HG03175 (cell line): Measurements from ENCODE around the gene MAD2L2.

Source experiments
- ATAC-seq: cut with Tn5 transposase; IDR thresholded peaks from one replicate; pipeline ENCODE4 v1.9.1; 2021; ENCODE audit warnings: mild to moderate bottlenecking, moderate library complexity; ENCODE audit not compliant: unreplicated experiment

The MAD2L2 gene

DNA sequence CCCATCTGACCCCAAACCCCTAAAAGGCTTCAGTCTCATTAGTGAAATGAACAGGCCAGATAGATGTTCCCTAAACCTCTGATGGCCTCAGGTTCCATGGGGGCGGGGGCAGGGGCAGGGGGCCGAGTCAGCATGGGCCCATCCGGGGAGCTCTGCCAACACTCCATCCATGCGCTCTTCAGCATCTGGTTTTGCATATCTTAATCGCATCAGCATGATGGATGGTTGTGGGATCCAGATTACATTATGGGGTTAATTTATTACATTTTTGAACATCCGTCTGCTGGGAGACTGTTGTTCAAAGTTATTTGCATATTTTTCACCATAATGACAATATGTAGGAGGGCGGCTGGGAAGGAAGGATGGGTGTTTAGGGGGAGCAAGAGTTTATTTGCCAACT is 3.1 kb upstream of the MAD2L2 start:
- ATAC-seq, result no peak

DNA sequence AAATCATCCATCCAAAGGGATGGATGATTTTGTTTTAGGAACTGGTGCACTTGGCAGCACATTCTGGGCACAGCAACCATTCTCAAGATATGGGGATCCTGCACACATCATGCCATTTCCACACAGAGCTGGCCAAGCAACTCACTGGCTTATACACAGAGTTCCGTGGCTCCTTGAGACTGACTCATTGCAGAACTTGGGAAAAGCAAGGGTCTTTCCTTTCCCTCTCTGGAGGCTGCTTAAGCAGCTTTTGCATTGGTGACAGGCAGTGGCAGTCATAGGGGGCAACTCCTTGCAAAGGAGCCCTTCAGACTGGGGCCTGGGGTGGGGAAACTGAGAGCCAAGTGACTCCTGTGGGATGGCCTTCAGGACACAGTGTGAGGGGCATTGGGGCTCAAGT is 1.9 kb upstream of the MAD2L2 start:
- no peak for ATAC-seq

DNA sequence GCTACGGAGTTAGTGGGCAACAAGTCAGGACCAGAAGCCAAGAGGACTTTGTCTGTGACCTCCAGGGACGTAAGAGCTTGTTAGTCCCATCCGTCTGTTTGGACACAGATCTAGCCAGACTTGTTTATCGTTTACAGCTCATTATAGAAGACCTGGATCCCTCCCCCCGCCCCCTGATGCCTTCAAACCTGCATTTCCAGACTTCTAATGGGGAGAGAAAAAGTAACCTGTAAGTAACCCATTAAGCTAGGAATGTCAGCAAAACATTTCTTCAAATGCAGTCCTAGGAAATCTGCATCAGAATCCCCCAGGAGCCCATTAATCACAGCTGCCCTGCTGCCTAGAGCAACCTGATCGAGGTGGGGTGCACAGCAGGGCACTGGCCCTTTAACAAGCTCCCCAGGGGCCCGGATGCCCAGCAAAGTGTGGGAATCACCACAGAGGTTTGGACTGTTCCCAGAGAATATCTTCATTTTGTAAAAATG is 1.4 kb upstream of the MAD2L2 start:
- ATAC-seq, result no peak

DNA sequence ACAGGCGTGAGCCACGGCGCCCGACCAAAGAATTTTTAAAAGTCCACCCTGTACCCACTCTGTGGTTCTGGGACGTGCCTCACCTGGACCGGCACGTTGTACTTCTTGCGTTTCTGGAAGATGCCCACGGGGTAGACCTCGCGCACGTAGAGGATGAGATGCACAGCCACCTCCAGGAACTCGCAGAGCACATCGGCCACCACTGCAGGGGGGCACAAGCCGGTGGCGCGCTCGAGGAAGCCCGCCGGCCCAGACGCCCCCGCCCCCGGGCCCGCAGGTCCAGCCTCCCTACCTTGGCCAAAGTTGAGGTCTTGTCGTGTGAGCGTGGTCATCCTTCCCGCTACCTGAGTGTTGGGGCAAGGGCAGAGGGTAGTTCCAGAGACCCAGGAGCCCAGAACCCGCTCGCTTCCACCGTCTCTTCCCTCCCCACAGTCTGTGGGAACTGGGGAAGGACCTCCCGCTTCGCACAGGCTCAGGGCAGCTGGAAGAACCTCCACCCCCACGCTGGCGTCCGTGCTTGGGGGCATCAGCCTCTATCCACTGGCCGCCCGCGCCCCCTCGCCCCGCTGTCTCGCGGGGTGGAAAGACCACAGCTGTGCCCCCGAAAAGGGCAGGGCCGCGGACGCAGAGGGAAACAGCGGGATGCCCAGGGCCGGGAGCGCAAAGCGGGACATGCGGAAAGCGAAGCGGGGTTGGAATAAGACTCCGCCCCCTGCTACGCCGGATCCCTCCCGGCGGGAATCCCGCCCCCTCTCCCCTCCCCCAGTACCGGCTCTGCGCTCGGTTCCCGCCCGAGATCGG is 478 bp downstream of the MAD2L2 start:
- ATAC-seq, result peak; percentile 17

DNA sequence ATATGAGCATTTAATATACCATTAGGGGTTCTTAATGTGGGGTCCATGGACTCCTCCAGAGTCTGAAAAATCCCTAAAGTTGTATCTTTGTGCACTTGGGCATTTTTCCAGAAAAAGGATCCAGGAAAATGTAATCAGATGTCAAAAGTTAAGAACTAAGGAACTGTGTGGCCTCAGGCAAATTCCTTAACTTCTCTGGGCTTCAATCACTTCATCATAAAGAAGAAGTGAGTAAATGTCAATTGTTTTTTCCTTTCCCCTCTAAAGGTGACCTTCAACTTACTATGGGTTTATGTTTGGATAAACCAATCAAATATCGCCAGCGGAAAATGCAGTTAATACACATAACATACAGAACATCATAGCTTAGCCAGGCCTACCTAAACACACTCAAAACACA is 2.5 kb downstream of the MAD2L2 start:
- ATAC-seq, result no peak

DNA sequence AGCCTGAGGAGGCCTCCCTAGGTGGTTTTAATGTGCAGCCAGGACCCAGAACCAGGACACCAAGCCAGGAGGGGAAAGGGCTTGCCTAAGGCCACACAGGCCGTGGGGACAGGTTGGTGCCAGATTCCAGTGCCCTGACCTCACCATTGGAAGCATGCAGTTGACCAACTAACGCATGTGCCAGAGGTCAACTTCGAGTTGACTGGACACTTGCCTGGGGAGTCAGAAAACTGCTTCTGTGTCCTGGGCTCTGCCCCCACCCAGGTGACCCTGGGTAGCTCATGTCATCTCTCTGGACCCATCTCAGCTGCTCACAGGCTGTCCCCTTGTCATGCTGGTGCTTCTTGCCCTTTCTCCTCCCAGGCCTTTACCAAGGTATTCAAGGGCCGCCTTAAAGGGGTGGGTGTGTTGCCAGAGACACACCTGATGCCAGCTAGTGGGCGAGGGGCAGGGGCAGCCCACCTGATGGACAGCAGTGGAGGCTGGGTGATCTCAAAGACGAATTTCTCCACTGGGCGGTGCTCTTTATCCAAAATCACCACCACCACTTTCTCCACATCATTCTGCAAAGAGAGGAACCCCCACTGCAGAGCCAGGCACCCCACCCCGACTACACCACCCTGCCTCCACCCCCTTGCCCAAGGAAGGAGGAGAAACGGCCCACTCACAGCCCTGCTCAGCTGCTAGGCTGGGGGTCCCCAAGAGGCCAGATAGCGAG is 4.4 kb downstream of the MAD2L2 start:
- ATAC-seq, result no peak

DNA sequence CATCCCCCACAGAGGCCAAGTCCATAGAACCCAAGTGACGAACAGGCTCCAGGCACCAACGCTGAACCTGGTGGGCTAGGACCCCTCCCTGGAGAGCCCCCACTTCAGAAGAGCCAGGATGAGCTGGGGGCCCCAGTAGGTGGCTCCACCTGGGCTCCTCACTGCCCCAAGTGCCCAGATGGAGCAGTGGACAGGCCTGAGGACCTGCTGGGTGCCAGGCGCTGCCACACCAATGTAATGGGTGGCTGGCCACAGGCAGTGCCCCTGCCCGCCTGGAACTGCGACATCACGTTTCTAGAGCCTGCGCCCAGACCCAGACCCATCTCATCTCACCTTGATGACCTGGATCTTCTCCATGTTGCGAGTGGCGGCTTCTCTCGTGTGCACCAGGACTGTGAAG is 5.6 kb downstream of the MAD2L2 start:
- no peak for ATAC-seq

DNA sequence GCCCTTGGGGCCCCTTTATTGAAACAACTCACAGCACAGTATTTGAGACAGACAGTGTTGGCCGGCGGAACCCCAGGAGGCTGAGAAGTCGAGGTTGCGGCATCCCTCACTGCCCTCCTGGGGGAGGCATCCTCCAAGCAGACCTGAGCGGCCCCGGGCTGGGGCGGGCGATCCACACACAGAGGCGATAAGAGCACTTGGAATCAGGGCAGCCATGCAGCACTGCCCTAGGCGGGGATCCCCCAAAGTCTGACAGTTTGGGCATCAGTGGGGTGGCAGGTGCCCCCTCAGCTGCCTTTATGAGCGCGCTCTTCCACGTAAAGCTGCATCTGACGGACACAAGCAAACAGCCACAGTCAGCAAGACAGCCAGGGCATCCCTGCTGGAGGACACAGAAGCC is 6.5 kb downstream of the MAD2L2 start:
- no peak for ATAC-seq

DNA sequence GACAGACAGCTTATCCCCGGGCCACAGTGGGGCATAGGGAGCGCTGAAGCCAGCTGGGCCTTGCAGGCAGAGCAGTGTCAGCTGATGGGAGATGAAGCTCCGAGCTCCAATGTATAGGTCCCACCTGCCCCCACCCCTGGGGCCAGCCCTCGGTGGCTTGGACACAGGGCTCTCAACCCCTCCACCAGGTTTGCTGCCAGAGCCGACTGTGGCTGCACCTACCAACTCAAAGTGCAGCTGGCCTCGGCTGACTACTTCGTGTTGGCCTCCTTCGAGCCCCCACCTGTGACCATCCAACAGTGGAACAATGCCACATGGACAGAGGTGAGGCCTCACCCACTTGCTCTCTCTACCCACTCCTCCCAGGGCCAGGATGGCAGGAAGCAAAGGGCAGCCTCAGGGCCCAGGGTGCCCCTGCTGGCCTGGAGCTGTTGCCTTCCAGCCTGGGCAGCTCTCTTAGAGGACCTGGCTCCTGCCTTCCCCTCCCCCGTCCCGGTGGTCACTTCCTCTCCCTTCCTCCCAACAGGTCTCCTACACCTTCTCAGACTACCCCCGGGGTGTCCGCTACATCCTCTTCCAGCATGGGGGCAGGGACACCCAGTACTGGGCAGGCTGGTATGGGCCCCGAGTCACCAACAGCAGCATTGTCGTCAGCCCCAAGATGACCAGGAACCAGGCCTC is 7.7 kb downstream of the MAD2L2 start:
- ATAC-seq, result no peak

DNA sequence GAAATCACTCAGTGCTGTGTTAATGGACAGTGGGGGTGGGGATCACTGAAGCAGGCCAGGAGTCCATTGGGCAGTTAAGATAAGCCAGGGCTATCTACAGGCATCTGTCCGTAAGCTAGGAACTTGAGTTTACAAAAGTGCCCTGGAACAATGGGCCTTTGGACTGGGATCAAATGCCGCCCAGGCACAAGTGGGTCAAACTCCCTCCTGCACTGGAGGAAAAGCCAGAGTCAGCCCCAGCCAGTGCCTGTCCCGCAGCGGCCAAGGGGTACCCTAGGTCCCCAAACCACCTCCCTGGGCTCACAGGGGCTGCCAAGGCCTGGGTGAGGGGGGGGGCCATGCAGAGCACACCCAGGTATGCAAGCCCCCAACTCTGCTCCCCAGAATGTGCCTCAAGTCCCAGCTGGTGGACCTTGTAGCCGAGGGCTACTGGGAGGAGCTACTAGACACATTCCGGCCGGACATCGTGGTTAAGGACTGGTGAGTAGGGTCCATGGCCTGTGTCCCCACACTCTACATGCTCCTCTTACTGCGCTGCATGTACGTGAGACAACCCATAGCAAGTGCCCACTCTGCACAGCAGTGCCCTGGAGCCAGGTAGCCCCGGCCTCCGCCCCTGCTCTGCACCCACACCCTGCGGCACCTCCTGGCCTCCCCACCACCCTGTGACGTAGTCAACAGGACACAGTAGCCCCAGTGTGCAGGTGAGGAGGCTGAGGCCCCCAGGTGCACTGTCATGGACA is 9.2 kb downstream of the MAD2L2 start:
- ATAC-seq, result no peak

DNA sequence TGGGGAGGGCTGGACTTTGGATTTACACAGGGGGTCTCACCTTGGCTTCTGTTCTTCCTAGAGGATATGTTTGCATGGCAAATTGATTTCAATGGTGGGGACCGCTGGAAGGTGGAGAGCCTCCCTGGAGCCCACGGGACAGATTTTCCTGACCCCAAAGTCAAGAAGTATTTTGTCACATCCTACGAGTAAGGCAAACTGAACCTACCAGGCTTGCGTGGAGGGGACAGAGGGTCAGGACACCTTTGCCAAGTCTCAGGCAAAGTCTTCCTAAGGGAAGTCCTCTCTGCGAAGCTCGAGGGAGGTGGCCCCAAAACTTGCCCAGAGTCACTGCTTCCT is 9.8 kb downstream of the MAD2L2 start:
- ATAC-seq, result no peak

DNA sequence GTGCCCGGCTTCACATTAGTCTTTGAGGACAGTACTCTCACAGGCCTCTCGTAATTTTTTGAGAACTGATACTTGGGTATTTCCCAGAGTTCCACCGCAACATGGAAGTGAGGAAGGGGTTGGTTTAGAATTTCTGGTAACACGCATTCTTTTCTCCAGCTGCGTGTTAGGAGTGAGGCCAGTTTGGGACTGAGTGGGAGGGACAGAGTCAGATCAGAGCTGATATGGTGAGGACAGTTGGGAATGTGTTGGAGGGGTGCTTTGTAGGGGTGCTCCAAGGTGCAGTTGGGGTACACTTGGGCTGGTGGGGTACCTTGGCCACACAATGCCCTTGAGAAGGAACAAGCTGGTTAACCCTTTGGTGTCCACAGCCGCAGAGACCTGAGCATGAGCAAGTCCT is 10.2 kb downstream of the MAD2L2 start:
- no peak for ATAC-seq

DNA sequence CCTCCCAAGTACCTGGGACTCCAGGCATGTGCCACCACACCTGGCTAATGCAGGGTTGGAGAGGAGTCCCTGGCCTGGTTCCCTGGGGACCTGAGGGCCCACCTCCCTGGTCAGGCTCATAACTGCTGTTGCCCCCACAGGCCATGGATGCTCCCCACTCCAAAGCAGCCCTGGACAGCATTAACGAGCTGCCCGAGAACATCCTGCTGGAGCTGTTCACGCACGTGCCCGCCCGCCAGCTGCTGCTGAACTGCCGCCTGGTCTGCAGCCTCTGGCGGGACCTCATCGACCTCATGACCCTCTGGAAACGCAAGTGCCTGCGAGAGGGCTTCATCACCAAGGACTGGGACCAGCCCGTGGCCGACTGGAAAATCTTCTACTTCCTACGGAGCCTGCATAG is 12.4 kb downstream of the MAD2L2 start:
- ATAC-seq, result no peak

DNA sequence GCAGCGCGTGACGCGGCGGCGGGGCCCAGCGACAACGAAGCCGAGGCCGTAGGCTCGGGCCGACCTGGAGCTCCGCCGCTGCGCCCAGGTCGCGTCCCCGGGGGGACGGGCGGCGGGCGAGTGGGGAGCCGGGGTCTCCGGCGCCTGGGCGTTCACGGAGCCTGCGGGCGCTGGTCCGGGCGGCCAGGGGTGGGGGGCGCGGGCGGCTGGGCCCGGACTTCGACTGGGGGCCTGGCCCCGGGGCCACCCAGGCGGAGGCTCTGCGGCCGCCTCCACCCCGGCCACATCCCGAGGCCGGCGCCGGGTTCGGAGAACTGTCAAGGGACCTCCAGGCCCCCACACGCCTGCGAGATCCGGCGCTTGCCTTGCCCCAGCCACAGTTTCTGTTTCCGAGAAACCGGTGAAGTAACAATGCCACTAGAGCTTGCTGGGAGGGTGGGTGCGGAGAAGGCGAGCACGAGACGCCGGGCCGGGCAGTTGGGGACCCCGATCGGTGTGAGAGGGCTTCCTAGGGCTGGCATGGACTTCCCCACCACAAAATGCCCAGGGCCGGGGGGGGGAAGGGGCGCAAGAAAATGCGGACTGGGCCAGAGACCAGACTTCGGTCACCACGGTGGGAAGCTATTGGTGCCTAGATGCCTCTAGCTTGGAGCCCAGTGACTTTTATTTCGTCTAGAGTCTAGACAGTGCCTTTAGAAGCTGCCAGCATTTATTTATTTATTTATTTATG is 16.4 kb downstream of the MAD2L2 start:
- peak; percentile 50 for ATAC-seq

DNA sequence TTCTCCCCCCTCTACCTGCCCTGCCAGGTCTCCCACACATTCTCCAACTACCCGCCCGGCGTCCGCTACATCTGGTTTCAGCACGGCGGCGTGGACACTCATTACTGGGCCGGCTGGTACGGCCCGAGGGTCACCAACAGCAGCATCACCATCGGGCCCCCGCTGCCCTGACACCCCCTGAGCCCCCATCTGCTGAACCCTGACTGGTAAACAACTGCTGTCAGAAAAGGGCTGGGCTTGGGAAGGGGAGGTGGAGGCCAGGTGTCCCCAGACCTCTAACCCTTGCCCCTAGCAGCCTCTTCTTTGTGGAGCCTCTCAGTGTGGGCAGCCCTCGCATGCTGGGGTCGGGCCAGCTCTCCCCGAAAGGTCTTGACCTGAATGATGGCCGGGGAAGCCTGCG is 19.8 kb downstream of the MAD2L2 start:
- no peak for ATAC-seq

DNA sequence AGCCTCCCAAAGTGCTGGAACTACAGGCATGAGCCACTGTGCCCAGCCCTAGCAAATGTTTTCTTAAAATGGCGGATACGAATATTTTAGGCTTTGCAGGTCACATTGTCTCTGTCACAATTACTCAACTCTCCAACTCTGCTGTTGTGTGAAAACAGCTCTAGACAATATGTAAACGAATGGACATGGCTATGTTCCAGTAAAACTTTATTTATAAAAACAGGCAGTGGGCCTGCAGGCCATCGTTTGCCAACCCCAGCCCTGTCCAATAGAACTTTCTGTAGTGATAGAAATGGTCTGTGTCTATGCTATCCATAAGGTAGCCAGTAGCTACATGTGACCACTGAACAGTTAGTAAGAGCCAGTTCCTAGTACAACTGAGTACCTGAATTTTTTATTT is 21.2 kb downstream of the MAD2L2 start:
- ATAC-seq, result no peak

DNA sequence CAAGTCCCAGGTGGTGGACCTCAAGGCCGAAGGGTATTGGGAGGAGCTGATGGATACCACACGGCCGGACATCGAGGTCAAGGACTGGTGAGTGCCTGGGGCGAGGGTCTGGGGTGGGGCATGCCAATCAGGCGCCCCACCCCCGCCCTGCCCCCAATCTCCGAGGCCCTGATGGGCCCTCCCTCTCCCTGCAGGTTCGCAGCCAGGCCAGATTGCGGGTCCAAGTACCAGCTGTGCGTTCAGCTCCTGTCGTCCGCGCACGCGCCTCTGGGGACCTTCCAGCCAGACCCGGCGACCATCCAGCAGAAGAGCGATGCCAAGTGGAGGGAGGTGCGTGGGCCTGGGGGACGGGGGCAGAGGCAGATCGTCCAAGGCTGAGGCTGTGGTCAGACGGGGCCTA is 22.4 kb downstream of the MAD2L2 start:
- no peak for ATAC-seq

DNA sequence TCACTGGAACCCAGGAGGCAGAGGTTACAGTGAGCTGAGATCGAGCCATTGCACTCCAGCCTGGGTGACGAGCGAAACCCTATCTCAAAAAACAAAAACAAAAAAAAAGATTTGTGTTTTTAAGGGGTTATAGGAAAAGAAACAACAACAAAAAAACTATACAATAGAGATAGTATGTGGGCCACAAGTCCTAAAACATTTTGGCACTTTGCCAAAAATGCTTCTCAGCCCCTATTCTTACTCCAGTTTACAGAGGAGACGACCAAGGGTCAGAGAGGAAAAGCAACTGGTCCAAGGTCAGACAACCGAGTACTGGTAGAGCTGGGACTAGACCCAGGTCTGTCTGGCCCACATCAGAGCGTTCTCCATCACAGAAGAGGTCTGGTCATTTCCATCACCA is 23.3 kb downstream of the MAD2L2 start:
- ATAC-seq, result no peak

DNA sequence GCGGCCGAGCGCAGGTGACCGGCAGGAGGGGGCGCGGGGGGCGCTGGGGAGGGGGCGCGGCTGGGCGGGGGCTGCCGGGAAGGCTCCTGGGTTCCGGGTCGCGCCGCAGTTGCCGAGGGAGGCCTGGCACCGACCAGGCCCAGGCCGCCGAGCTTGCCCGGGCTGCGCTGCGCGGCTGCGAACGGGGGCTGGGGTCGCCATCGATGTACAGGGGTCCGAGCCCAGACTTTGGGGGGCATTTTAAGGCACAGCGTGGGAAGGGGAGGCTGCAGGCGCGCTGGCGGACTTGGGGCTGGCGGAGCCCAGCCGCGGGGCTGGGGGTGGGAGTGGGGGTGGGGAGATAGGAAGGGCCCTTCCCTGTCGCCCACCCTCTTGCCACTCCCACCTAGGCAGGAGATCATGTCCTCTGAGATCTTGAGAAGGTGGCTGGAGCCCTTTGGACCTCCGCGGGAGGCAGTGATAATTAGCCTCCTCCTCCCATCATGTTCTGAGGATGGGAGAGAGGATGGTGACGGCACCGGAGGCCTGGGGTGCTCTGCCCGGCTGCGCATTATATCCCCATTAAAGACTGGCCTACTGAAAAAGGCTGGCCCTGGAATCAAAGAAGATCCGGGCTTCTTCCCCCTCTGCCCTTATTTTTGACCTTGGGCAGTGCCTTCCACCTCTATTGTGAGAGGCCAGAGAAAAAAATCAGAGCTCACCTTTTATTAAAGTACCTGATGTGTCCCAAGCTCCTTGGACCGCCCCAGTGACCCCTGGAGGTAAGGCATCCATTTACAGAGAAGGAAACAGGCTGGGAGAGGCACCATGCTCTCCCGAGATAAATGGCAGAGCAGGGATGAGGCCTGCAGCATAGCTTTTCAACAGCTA is 25.8 kb downstream of the MAD2L2 start:
- peak; percentile 29 for ATAC-seq
